Measurements from ENCODE around the gene TRIM71. TPM values are rescaled to one million over a fixed set of nuclear protein-coding genes. Genes with fewer than 3 reads are reported as not detected.
"Not testable (repeated sequence)": the region's sequence is repeated elsewhere in the genome, so short reads cannot be mapped to it uniquely, and the experiment has no call there.

TRIM71 gene
- total and polyA plus RNA-seq, 2 experiments from 2014 or later: under 0.01 to 0.03 TPM

GRCh38 chr3:32844914-32845313 lies 27.1 kb downstream of the TRIM71 start:
- in situ Hi-C loops (cut with MboI): no loop called here
- Histone ChIP-seq H3K4me1 (ENCODE audit: insufficient read depth) (no peaks in the 10 kb centered on the region), H3K9me2 (ENCODE audit: insufficient read depth) (no peaks in the 10 kb centered on the region), H3K36me3 (ENCODE audit: low read depth) (no peaks in the 10 kb centered on the region), H2AFZ (no peak overlapping the region), H3K79me2 (ENCODE audit: insufficient read depth) (no peaks in the 10 kb centered on the region), H3K4me3 (no peak overlapping the region), H3K27me3 (replicated peaks; ENCODE audit: insufficient read depth) (peaks cover 13% of the 10 kb centered on the region), H3F3A (ENCODE audit: insufficient read depth) (no peaks in the 10 kb centered on the region), H4K20me1 (ENCODE audit: insufficient read depth) (no peaks in the 10 kb centered on the region), H3K4me2 (ENCODE audit: unreplicated experiment) (no peak overlapping the region), H3K9me3 (ENCODE audit: low read depth) (no peaks in the 10 kb centered on the region), H3K27ac (no peak overlapping the region), H3K9ac (no peak overlapping the region)
- DNase-seq: no peak
- 93 to 100% methylated on average over 1 of the region's 1 CpG for WGBS, 2 experiments (ENCODE audit: low coverage in 1 of 2, low lambda C conversion rate in 2 of 2, missing lambda C conversion rate in 2 of 2)
- no peak for TF ChIP-seq EZH2 (IDR thresholded peaks at IDR 0.05; ENCODE audit: insufficient read depth, poor library complexity, severe bottlenecking)
- no peak for TF ChIP-seq EZH2phosphoT487 (IDR thresholded peaks at IDR 0.05; ENCODE audit: insufficient read depth, low read depth)

- H3K9me3 ChIP-seq (ENCODE audit: low read depth); H3K4me3 ChIP-seq; H3K4me1 ChIP-seq (ENCODE audit: insufficient read depth); H3K79me2 ChIP-seq (ENCODE audit: insufficient read depth); H3K36me3 ChIP-seq (ENCODE audit: low read depth); H3K9me2 ChIP-seq (ENCODE audit: insufficient read depth); H3K27ac ChIP-seq; DNase-seq; in situ Hi-C loops (cut with MboI); H4K20me1 ChIP-seq (ENCODE audit: insufficient read depth); H3F3A ChIP-seq (ENCODE audit: insufficient read depth); H2AFZ ChIP-seq; H3K9ac ChIP-seq; H3K4me2 ChIP-seq (ENCODE audit: unreplicated experiment): not testable (repeated sequence)
- peaks cover 13% of the 10 kb centered on the region for H3K27me3 ChIP-seq (replicated peaks; ENCODE audit: insufficient read depth)
- WGBS, 2 experiments (ENCODE audit: low coverage in 1 of 2, low lambda C conversion rate in 2 of 2, missing lambda C conversion rate in 2 of 2): 77 to 78% methylated on average over 6 of the region's 6 CpGs
Observed at GRCh38 chr3:32845546-32845945, 27.7 kb downstream of the TRIM71 start.

- H3K9me3 ChIP-seq (ENCODE audit: low read depth); H3K4me3 ChIP-seq; H3K27ac ChIP-seq; H3K79me2 ChIP-seq (ENCODE audit: insufficient read depth); in situ Hi-C loops (cut with MboI); H4K20me1 ChIP-seq (ENCODE audit: insufficient read depth); H3F3A ChIP-seq (ENCODE audit: insufficient read depth); H2AFZ ChIP-seq; H3K9ac ChIP-seq; H3K36me3 ChIP-seq (ENCODE audit: low read depth); DNase-seq; H3K9me2 ChIP-seq (ENCODE audit: insufficient read depth); H3K4me2 ChIP-seq (ENCODE audit: unreplicated experiment); H3K4me1 ChIP-seq (ENCODE audit: insufficient read depth): not testable (repeated sequence)
- 72 to 80% methylated on average over 15 of the region's 15 CpGs for WGBS, 2 experiments (ENCODE audit: low coverage in 1 of 2, low lambda C conversion rate in 2 of 2, missing lambda C conversion rate in 2 of 2)
- H3K27me3 ChIP-seq (replicated peaks; ENCODE audit: insufficient read depth): peaks cover 18% of the 10 kb centered on the region
Observed at GRCh38 chr3:32847045-32847444, 29.2 kb downstream of the TRIM71 start.

GRCh38 chr3:32847528-32847927 lies 29.7 kb downstream of the TRIM71 start:
- in situ Hi-C loops (cut with MboI): no loop called here
- H3K9me2 ChIP-seq (ENCODE audit: insufficient read depth): no peaks in the 10 kb centered on the region
- H3F3A ChIP-seq (ENCODE audit: insufficient read depth): no peaks in the 10 kb centered on the region; the same call in 1 of the 2 replicates
- H3K27ac ChIP-seq: no peak overlapping the region
- H3K9me3 ChIP-seq (ENCODE audit: low read depth): no peaks in the 10 kb centered on the region
- H3K4me3 ChIP-seq: no peak overlapping the region
- no peaks in the 10 kb centered on the region for H3K36me3 ChIP-seq (ENCODE audit: low read depth)
- H2AFZ ChIP-seq: no peak overlapping the region
- no peaks in the 10 kb centered on the region for H4K20me1 ChIP-seq (ENCODE audit: insufficient read depth)
- no peak overlapping the region for H3K4me2 ChIP-seq (ENCODE audit: unreplicated experiment)
- DNase-seq: no peak
- TF ChIP-seq EZH2 (IDR thresholded peaks at IDR 0.05; ENCODE audit: insufficient read depth, poor library complexity, severe bottlenecking): no peak
- TF ChIP-seq EZH2phosphoT487 (IDR thresholded peaks at IDR 0.05; ENCODE audit: insufficient read depth, low read depth): no peak
- H3K4me1 ChIP-seq (ENCODE audit: insufficient read depth): 0 out of 2 replicates have a peak, but pooled peaks cover 3% of the 10 kb centered on the region
- no peak overlapping the region for H3K9ac ChIP-seq
- H3K79me2 ChIP-seq (ENCODE audit: insufficient read depth): no peaks in the 10 kb centered on the region
- WGBS, 2 experiments (ENCODE audit: low coverage in 1 of 2, low lambda C conversion rate in 2 of 2, missing lambda C conversion rate in 2 of 2): 0 to 5% methylated on average over 1 of the region's 1 CpG
- peaks cover 23% of the 10 kb centered on the region for H3K27me3 ChIP-seq (replicated peaks; ENCODE audit: insufficient read depth)

GRCh38 chr3:32848215-32848614 lies 30.4 kb downstream of the TRIM71 start:
- H3K27me3 ChIP-seq (replicated peaks; ENCODE audit: insufficient read depth): peaks cover 26% of the 10 kb centered on the region
- H3K4me2 ChIP-seq (ENCODE audit: unreplicated experiment): no peak overlapping the region
- H3K36me3 ChIP-seq (ENCODE audit: low read depth): no peaks in the 10 kb centered on the region
- 50 to 53% methylated on average over 4 of the region's 4 CpGs for WGBS, 2 experiments (ENCODE audit: low coverage in 1 of 2, low lambda C conversion rate in 2 of 2, missing lambda C conversion rate in 2 of 2)
- H4K20me1 ChIP-seq (ENCODE audit: insufficient read depth): no peaks in the 10 kb centered on the region
- no peaks in the 10 kb centered on the region for H3K9me3 ChIP-seq (ENCODE audit: low read depth)
- no peak overlapping the region for H3K4me3 ChIP-seq
- no peaks in the 10 kb centered on the region for H3K9me2 ChIP-seq (ENCODE audit: insufficient read depth)
- no peaks in the 10 kb centered on the region; the same call in 1 of the 2 replicates for H3F3A ChIP-seq (ENCODE audit: insufficient read depth)
- H3K9ac ChIP-seq: no peak overlapping the region
- in situ Hi-C loops (cut with MboI): no loop called here
- H2AFZ ChIP-seq: no peak overlapping the region
- no peak overlapping the region for H3K27ac ChIP-seq
- TF ChIP-seq EZH2 (IDR thresholded peaks at IDR 0.05; ENCODE audit: insufficient read depth, poor library complexity, severe bottlenecking) (no peak), EZH2phosphoT487 (IDR thresholded peaks at IDR 0.05; ENCODE audit: insufficient read depth, low read depth) (no peak)
- DNase-seq: no peak
- 0 out of 2 replicates have a peak, but pooled peaks cover 3% of the 10 kb centered on the region for H3K4me1 ChIP-seq (ENCODE audit: insufficient read depth)
- H3K79me2 ChIP-seq (ENCODE audit: insufficient read depth): no peaks in the 10 kb centered on the region

Measured in GM23248 (cell line).